ENCODE measurements around the gene HNRNPCL4. TPM values are rescaled to one million over a fixed set of nuclear protein-coding genes. Genes with fewer than 3 reads are reported as not detected.

HNRNPCL4 gene
- total RNA-seq, 1 experiment from 2014 or later: not detected

Other genes with a start within 250 kb of the HNRNPCL4 start
- not detected in 2 replicates for gene PRAMEF7, start 249.0 kb downstream of the HNRNPCL4 start, total RNA-seq (2021)
- not detected in 2 replicates for gene PRAMEF6, start 218.1 kb downstream of the HNRNPCL4 start, total RNA-seq (2021)
- not detected in 2 replicates for gene PRAMEF27, start 109.1 kb downstream of the HNRNPCL4 start, total RNA-seq (2021)
- not detected in 2 replicates for gene HNRNPCL3, start 104.9 kb downstream of the HNRNPCL4 start, total RNA-seq (2021)
- gene PRAMEF25, start 94.9 kb downstream of the HNRNPCL4 start, total RNA-seq (2021): not detected in 2 replicates
- gene HNRNPCL2, start 48.8 kb downstream of the HNRNPCL4 start, total RNA-seq (2021): not detected in 2 replicates
- gene PRAMEF26, start 9.6 kb downstream of the HNRNPCL4 start, total RNA-seq (2021): not detected in 2 replicates
- not detected in 2 replicates for gene PRAMEF9, start 6.2 kb upstream of the HNRNPCL4 start, total RNA-seq (2021)
- gene PRAMEF13, start 35.8 kb upstream of the HNRNPCL4 start, total RNA-seq (2021): 0.21 TPM in 1 of 2 replicates, not detected in the other
- not detected in 2 replicates for gene PRAMEF18, start 60.5 kb upstream of the HNRNPCL4 start, total RNA-seq (2021)
- gene PRAMEF5, start 88.6 kb upstream of the HNRNPCL4 start, total RNA-seq (2021): not detected in 2 replicates
- not detected in 2 replicates for gene PRAMEF8, start 119.5 kb upstream of the HNRNPCL4 start, total RNA-seq (2021)
- not detected in 2 replicates for gene PRAMEF33, start 137.9 kb upstream of the HNRNPCL4 start, total RNA-seq (2021)
- gene PRAMEF15, start 149.9 kb upstream of the HNRNPCL4 start, total RNA-seq (2021): not detected in 2 replicates
- not detected in 2 replicates for gene PRAMEF14, start 181.5 kb upstream of the HNRNPCL4 start, total RNA-seq (2021)
- not detected in 2 replicates for gene PRAMEF19, start 206.3 kb upstream of the HNRNPCL4 start, total RNA-seq (2021)
- gene PRAMEF17, start 224.0 kb upstream of the HNRNPCL4 start, total RNA-seq (2021): not detected in 2 replicates
- gene PRAMEF20, start 244.8 kb upstream of the HNRNPCL4 start, total RNA-seq (2021): not detected in 2 replicates

All from A673 (cell line).